ENCODE data around the gene KLF16. TPM values are rescaled to one million over a fixed set of nuclear protein-coding genes. Genes with fewer than 3 reads are reported as not detected.

KLF16 gene
- total RNA-seq, 1 experiment from 2014 or later = 1.8 TPM

- no peak for DNase-seq (ENCODE audit: low spot score)
Measured at GRCh38 chr19:1843116-1843515, 20.3 kb downstream of the KLF16 start.

GRCh38 chr19:1841209-1841924, 22.0 kb downstream of the KLF16 start:
- no peak for DNase-seq (ENCODE audit: low spot score)

GRCh38 chr19:1840541-1841115, 22.8 kb downstream of the KLF16 start:
- DNase-seq (ENCODE audit: low spot score) = no peak

- DNase-seq (ENCODE audit: low spot score) = no peak
Measured at GRCh38 chr19:1839658-1840540, 23.5 kb downstream of the KLF16 start.

GRCh38 chr19:1837625-1838105, 25.7 kb downstream of the KLF16 start:
- DNase-seq (ENCODE audit: low spot score) = no peak

GRCh38 chr19:1837222-1837565, 26.2 kb downstream of the KLF16 start:
- DNase-seq (ENCODE audit: low spot score) = no peak

- no peak for DNase-seq (ENCODE audit: low spot score)
Measured at GRCh38 chr19:1836458-1837221, 26.7 kb downstream of the KLF16 start.

- DNase-seq (ENCODE audit: low spot score) = no peak
Measured at GRCh38 chr19:1833540-1833939, 29.8 kb downstream of the KLF16 start.

GRCh38 chr19:1832046-1832663, 31.2 kb downstream of the KLF16 start:
- DNase-seq (ENCODE audit: low spot score) = no peak

GRCh38 chr19:1830978-1831377, 32.4 kb downstream of the KLF16 start:
- no peak for DNase-seq (ENCODE audit: low spot score)

- DNase-seq (ENCODE audit: low spot score) = no peak
Measured at GRCh38 chr19:1830568-1830967, 32.8 kb downstream of the KLF16 start.

GRCh38 chr19:1829958-1830357, 33.4 kb downstream of the KLF16 start:
- no peak for DNase-seq (ENCODE audit: low spot score)

GRCh38 chr19:1828279-1829238, 34.8 kb downstream of the KLF16 start:
- no peak for DNase-seq (ENCODE audit: low spot score)

- no peak for DNase-seq (ENCODE audit: low spot score)
Measured at GRCh38 chr19:1827566-1828278, 35.7 kb downstream of the KLF16 start.

- DNase-seq (ENCODE audit: low spot score) = no peak
Measured at GRCh38 chr19:1826557-1827521, 36.5 kb downstream of the KLF16 start.

- peak; percentile 42 for DNase-seq (ENCODE audit: low spot score)
Measured at GRCh38 chr19:1825909-1826556, 37.3 kb downstream of the KLF16 start.

- DNase-seq (ENCODE audit: low spot score) = no peak
Measured at GRCh38 chr19:1824252-1824622, 39.1 kb downstream of the KLF16 start.

All from H4 (cell line).